ENCODE results near the gene ELOVL7. TPM values are rescaled to one million over a fixed set of nuclear protein-coding genes. Genes with fewer than 3 reads are reported as not detected.

ELOVL7 gene
- total RNA-seq, 1 experiment from 2014 or later, result 2.5 TPM

- no peak overlapping the region for H3K18ac ChIP-seq (ENCODE audit: insufficient read length, low read depth, low read length)
- no peak overlapping the region for H2BK20ac ChIP-seq (ENCODE audit: low read depth, low read length, poor library complexity, severe bottlenecking)
- H4K8ac ChIP-seq (replicated peaks; ENCODE audit: insufficient read length, low read depth, low read length), result no peak overlapping the region
- H3K27me3 ChIP-seq (ENCODE audit: insufficient read depth, low read length), result no peaks in the 10 kb centered on the region
- Mint-ChIP-seq H3K9me3 (no peaks in the 10 kb centered on the region; a peak in 1 of 5 replicates), H3K36me3 (ENCODE audit: insufficient read depth in 1 of 3, low read depth in 3 of 3) (no peaks in the 10 kb centered on the region; a peak in 2 of 7 replicates), H3K4me1 (no peaks in the 10 kb centered on the region), H3K27me3 (ENCODE audit: low read depth) (no peaks in the 10 kb centered on the region), H3K27ac (no peak overlapping the region), H3K4me3 (no peak overlapping the region)
- no peak overlapping the region for H3K4ac ChIP-seq (ENCODE audit: low read depth, low read length)
- no peak overlapping the region for H3K56ac ChIP-seq (ENCODE audit: insufficient read length, low read depth, low read length)
- no peak overlapping the region for H2BK5ac ChIP-seq (ENCODE audit: insufficient read length, low read length)
- H2BK12ac ChIP-seq (ENCODE audit: insufficient read length, low read depth, low read length), result no peak overlapping the region
- no peak overlapping the region for H3K27ac ChIP-seq (ENCODE audit: insufficient read length, low read depth, low read length)
- H2BK15ac ChIP-seq (ENCODE audit: low read depth, low read length), result no peak overlapping the region
- H3K9ac ChIP-seq (ENCODE audit: extremely low read depth, insufficient read length, low read length), result no peak overlapping the region
- no peak overlapping the region for H3K14ac ChIP-seq (ENCODE audit: insufficient read depth, low read length)
- H4K91ac ChIP-seq (ENCODE audit: insufficient read length, low read depth, low read length), result no peak overlapping the region
- no peak overlapping the region for H2BK120ac ChIP-seq (ENCODE audit: low read depth, low read length, poor library complexity, severe bottlenecking)
- no peaks in the 10 kb centered on the region for H3K79me1 ChIP-seq (ENCODE audit: insufficient read depth, low read depth, low read length, poor library complexity, severe bottlenecking)
- DNase-seq, result no peak
- no peak overlapping the region for H3T11ph ChIP-seq (ENCODE audit: low read length)
- no peak overlapping the region for H3K4me2 ChIP-seq (ENCODE audit: insufficient read depth, insufficient read length, low read length)
- no peak overlapping the region for H2AFZ ChIP-seq (ENCODE audit: low read length)
- H3K23me2 ChIP-seq (ENCODE audit: insufficient read length, low read depth, low read length, poor library complexity, severe bottlenecking), result no peaks in the 10 kb centered on the region
- H3K9me3 ChIP-seq (ENCODE audit: control insufficient read depth, low read depth, low read length), result no peaks in the 10 kb centered on the region
- no peak overlapping the region for H4K5ac ChIP-seq (ENCODE audit: insufficient read length, low read depth, low read length)
- no peaks in the 10 kb centered on the region for H3K4me1 ChIP-seq (ENCODE audit: insufficient read depth, low read length)
- no peak overlapping the region for H3K23ac ChIP-seq (ENCODE audit: insufficient read length, low read depth, low read length)
- H4K20me1 ChIP-seq (ENCODE audit: control insufficient read depth, insufficient read depth, insufficient read length), result no peaks in the 10 kb centered on the region
- no peak for TF ChIP-seq CTCF (conservative IDR thresholded peaks at IDR 0.05)
- H3K79me2 ChIP-seq (ENCODE audit: insufficient read depth, low read length), result no peaks in the 10 kb centered on the region
- WGBS (ENCODE audit: extremely low coverage, insufficient read length, low lambda C conversion rate), result no CpG with 5 or more reads among the region's 3 CpGs
- no peak overlapping the region for H2AK5ac ChIP-seq (ENCODE audit: insufficient read length, low read length)
Observed at GRCh38 chr5:60788863-60789513, 55.1 kb downstream of the ELOVL7 start.
